Measurements from ENCODE around the gene DENND1A. TPM values are rescaled to one million over a fixed set of nuclear protein-coding genes. Genes with fewer than 3 reads are reported as not detected.
A peak's percentile ranks its signal among the peaks of the same experiment; 100 is the strongest.

Gene DENND1A
- total RNA-seq, 1 experiment from 2014 or later = 42.5 TPM

- TF ChIP-seq CTCF (IDR thresholded peaks at IDR 0.05; ENCODE audit: unreplicated experiment) = no peak
- H3K27ac Mint-ChIP-seq (ENCODE audit: low read depth, unreplicated experiment) = no peak overlapping the region
- H3K27me3 Mint-ChIP-seq (ENCODE audit: insufficient read depth, unreplicated experiment) = no peaks in the 10 kb centered on the region
- H3K36me3 Mint-ChIP-seq (ENCODE audit: insufficient read depth, unreplicated experiment) = peaks cover 38% of the 10 kb centered on the region
- intact Hi-C loops (cut with micrococcal nuclease) = no loop called here
- peaks cover 13% of the 10 kb centered on the region for H3K9me3 Mint-ChIP-seq (ENCODE audit: unreplicated experiment)
- no peaks in the 10 kb centered on the region for H3K4me1 Mint-ChIP-seq (ENCODE audit: insufficient read depth, unreplicated experiment)
- CTCF ChIA-PET = no interaction called here
- no peak for DNase-seq (ENCODE audit: unreplicated experiment)
- POLR2A ChIA-PET = interaction anchor here (0.7 kb wide), 2 partner anchors 22 to 44 kb away, joined by 3 read pairs; no protein-coding TSS in a partner anchor
- BruUV-seq (replicated peaks) = no TSS peak
- H3K4me3 Mint-ChIP-seq (ENCODE audit: unreplicated experiment) = no peak overlapping the region
Observed at GRCh38 chr9:123846966-123847365, 83.0 kb downstream of the DENND1A start.

- H3K9me3 Mint-ChIP-seq (ENCODE audit: unreplicated experiment) = peaks cover 13% of the 10 kb centered on the region
- POLR2A ChIA-PET = no interaction called here
- no peak for DNase-seq (ENCODE audit: unreplicated experiment)
- no peak overlapping the region for H3K27ac Mint-ChIP-seq (ENCODE audit: low read depth, unreplicated experiment)
- no peaks in the 10 kb centered on the region for H3K27me3 Mint-ChIP-seq (ENCODE audit: insufficient read depth, unreplicated experiment)
- CTCF ChIA-PET = no interaction called here
- no peaks in the 10 kb centered on the region for H3K4me1 Mint-ChIP-seq (ENCODE audit: insufficient read depth, unreplicated experiment)
- peaks cover 38% of the 10 kb centered on the region for H3K36me3 Mint-ChIP-seq (ENCODE audit: insufficient read depth, unreplicated experiment)
- TF ChIP-seq CTCF (IDR thresholded peaks at IDR 0.05; ENCODE audit: unreplicated experiment) = no peak
- intact Hi-C loops (cut with micrococcal nuclease) = no loop called here
- H3K4me3 Mint-ChIP-seq (ENCODE audit: unreplicated experiment) = no peak overlapping the region
- no TSS peak for BruUV-seq (replicated peaks)
Observed at GRCh38 chr9:123843703-123844102, 86.2 kb downstream of the DENND1A start.

GRCh38 chr9:123835821-123836220, 94.1 kb downstream of the DENND1A start:
- no peak overlapping the region for H3K4me3 Mint-ChIP-seq (ENCODE audit: unreplicated experiment)
- intact Hi-C loops (cut with micrococcal nuclease) = no loop called here
- peaks cover 6% of the 10 kb centered on the region for H3K36me3 Mint-ChIP-seq (ENCODE audit: insufficient read depth, unreplicated experiment)
- ChIA-PET CTCF (no interaction called here), POLR2A (interaction anchor here (0.9 kb wide), 1 partner anchor 11 kb away, joined by 3 read pairs; no protein-coding TSS in a partner anchor)
- no TSS peak for BruUV-seq (replicated peaks)
- H3K9me3 Mint-ChIP-seq (ENCODE audit: unreplicated experiment) = peaks cover 7% of the 10 kb centered on the region
- TF ChIP-seq CTCF (IDR thresholded peaks at IDR 0.05; ENCODE audit: unreplicated experiment) = no peak
- no peaks in the 10 kb centered on the region for H3K27me3 Mint-ChIP-seq (ENCODE audit: insufficient read depth, unreplicated experiment)
- no peaks in the 10 kb centered on the region for H3K4me1 Mint-ChIP-seq (ENCODE audit: insufficient read depth, unreplicated experiment)
- no peak for DNase-seq (ENCODE audit: unreplicated experiment)
- no peak overlapping the region for H3K27ac Mint-ChIP-seq (ENCODE audit: low read depth, unreplicated experiment)

- intact Hi-C loops (cut with micrococcal nuclease) = no loop called here
- no peak for TF ChIP-seq CTCF (IDR thresholded peaks at IDR 0.05; ENCODE audit: unreplicated experiment)
- no peak for DNase-seq (ENCODE audit: unreplicated experiment)
- Mint-ChIP-seq H3K36me3 (ENCODE audit: insufficient read depth, unreplicated experiment) (peaks cover 9% of the 10 kb centered on the region), H3K9me3 (ENCODE audit: unreplicated experiment) (peaks cover 11% of the 10 kb centered on the region), H3K4me1 (ENCODE audit: insufficient read depth, unreplicated experiment) (no peaks in the 10 kb centered on the region), H3K27me3 (ENCODE audit: insufficient read depth, unreplicated experiment) (no peaks in the 10 kb centered on the region), H3K4me3 (ENCODE audit: unreplicated experiment) (no peak overlapping the region), H3K27ac (ENCODE audit: low read depth, unreplicated experiment) (peak overlapping the region; percentile 16)
- POLR2A ChIA-PET = no interaction called here
- CTCF ChIA-PET = interaction anchor here (0.9 kb wide), 1 partner anchor 524 kb away, joined by 3 read pairs; no protein-coding TSS in a partner anchor
- BruUV-seq (replicated peaks) = no TSS peak
Observed at GRCh38 chr9:123834889-123835562, 94.9 kb downstream of the DENND1A start.
